NOMO-1 (cell line): Measurements from ENCODE around the gene PPEF2.

Source experiments
- DNase-seq, 2 experiments: peaks; one replicate each; lab custom pipeline; 2025; ENCODE audit not compliant: unreplicated experiment in 2 of 2; lab: John Stamatoyannopoulos, UW

PPEF2 gene

GRCh38 chr4:75895744-75896314 lies 6.4 kb downstream of the PPEF2 start:
- peak; percentile 3 to 37 for DNase-seq

GRCh38 chr4:75892508-75892907 lies 9.7 kb downstream of the PPEF2 start:
- DNase-seq: no peak

- no peak for DNase-seq
Measured at GRCh38 chr4:75891611-75892010, 10.6 kb downstream of the PPEF2 start.

DNA sequence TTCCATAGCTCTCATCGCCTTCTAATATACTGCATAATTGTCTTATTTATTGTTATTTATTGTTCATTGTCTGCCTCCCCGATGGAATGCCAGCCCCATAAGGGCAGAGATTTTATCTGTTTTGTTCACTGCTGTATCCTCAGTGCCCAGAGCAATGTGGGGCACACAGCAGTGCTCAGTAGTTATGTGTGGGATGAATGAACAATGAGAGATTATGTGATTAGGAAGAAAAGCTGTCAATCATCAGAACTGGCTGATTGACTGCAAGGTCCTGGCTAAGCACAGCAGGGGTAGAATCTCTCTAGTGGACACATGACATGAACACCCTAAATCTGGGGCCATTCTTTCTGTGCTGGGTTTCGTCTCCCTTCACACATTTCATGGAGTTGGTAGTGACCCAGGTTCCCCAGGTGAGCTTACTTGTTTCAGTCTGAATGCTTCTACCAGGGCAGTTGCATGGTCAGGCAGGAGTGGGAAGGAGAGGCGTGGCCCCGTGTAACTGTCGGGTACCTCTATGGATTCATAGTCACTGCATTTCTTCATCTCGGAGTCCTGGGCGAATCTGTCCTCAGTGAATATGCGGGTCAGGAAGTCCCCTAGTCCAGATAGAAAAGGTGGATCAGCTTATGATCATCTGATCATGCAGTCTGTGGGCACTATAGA lies 12.6 kb downstream of the PPEF2 start:
- DNase-seq: no peak

- no peak for DNase-seq
Measured at GRCh38 chr4:75886104-75886503, 16.1 kb downstream of the PPEF2 start.

GRCh38 chr4:75881476-75881875 lies 20.8 kb downstream of the PPEF2 start:
- DNase-seq: no peak

DNA sequence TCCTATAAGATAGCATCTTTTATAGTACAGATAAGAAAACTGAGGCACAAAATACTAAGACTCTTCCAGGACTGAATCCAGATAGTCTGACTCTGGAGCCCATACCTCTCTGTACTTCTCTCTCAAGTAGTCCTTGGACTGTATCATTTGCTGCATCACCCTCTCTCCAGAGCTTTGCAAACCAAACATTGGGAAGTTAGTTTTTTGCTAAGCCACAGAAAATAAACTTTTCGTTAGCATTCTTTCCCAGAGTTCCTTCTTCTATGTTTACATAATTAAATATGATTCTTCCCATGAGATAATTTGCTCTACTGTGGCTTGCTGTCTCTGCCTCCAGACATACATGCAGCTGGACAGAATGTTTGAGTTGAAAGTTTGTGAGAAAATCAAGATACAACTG lies 22.0 kb downstream of the PPEF2 start:
- no peak for DNase-seq

- no peak for DNase-seq
Measured at GRCh38 chr4:75878246-75878756, 24.0 kb downstream of the PPEF2 start.

- DNase-seq: no peak
Measured at GRCh38 chr4:75876218-75876617, 26.0 kb downstream of the PPEF2 start.

DNA sequence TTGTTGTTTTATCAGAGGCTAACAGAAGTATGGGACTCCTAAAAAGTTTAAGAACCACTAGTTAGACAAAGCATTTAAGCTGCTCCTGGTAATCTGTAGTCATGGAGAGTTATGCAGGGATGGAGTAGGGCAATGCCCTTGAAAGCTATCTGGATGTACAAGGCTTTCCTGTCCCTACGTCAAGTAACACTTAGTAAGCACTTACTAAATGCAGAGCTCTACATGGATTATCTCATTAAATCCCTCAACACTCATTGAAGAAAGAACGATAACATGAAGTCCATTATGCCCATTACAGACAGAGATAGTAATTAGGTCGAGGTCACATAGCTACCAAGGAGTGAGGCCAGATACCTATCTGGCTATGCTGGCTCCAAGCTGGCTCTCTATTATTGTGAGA lies 33.2 kb downstream of the PPEF2 start:
- no peak for DNase-seq

- DNase-seq: no peak
Measured at GRCh38 chr4:75867130-75867529, 35.1 kb downstream of the PPEF2 start.

- no peak for DNase-seq
Measured at GRCh38 chr4:75860606-75861005, 41.6 kb downstream of the PPEF2 start.

GRCh38 chr4:75858721-75859120 lies 43.5 kb downstream of the PPEF2 start:
- no peak for DNase-seq

DNA sequence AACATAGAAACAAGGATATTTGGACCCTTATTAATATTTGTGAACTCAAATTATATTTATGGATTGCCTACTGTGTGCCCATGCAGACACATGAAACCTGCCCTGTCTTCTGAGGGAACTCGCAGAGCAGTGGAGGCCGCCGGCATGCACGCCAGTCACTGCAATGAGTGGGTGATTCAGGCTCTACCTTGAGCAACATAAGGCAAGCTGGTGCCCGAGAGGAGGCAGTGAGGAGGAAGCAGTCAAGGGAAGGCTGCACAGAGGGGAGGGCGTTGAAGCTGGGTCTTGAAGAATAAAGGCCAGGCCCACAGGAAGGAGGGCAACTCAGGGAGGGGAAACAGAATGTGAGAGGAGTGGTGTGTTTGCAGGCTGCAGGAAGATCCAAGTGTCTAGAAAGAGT lies 52.8 kb downstream of the PPEF2 start:
- peak; percentile 67 to 81 for DNase-seq

- DNase-seq: no peak
Measured at GRCh38 chr4:75848891-75849290, 53.4 kb downstream of the PPEF2 start.

- DNase-seq: peak; percentile 70 to 72
Measured at GRCh38 chr4:75848171-75848760, 54.0 kb downstream of the PPEF2 start.

DNA sequence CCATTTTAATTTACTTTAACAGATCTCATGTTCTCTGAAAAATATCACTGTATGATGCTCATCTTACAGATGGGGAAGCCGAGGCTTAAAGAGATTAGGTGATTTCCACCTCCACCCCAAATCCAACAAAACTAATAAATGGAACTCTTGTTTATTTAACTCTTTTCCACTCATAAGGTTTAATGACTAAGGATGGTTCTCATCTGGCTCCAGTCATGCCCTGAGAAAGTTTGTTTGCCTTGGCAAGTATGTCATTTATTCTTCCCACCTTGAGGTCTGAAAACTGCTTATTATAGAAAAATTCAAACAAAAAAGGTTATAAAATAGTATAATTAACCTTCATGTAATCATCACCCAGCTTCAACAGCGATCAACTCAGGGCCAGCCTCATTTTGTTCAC lies 56.3 kb downstream of the PPEF2 start:
- no peak for DNase-seq

GRCh38 chr4:75844151-75844662 lies 58.0 kb downstream of the PPEF2 start:
- no peak for DNase-seq

DNA sequence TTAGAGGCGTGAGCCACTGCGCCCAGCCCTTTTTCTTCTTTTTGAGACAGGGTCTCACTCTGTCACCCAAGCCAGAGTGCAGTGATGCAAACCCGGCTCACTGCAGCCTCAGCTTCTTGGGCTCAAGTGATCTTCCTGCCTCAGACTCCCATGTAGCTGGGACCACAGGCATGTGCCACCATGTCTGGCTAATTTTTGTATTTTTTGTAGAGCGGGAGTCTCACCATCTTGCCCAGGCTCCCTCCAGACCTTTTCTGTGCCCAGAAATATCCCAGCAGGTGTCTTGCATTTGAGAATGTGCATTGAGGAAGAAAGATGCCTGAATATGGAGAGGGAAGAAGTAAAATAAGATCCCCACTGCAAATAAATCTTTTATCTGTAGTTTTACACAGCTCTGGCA lies 58.7 kb downstream of the PPEF2 start:
- DNase-seq: no peak

DNA sequence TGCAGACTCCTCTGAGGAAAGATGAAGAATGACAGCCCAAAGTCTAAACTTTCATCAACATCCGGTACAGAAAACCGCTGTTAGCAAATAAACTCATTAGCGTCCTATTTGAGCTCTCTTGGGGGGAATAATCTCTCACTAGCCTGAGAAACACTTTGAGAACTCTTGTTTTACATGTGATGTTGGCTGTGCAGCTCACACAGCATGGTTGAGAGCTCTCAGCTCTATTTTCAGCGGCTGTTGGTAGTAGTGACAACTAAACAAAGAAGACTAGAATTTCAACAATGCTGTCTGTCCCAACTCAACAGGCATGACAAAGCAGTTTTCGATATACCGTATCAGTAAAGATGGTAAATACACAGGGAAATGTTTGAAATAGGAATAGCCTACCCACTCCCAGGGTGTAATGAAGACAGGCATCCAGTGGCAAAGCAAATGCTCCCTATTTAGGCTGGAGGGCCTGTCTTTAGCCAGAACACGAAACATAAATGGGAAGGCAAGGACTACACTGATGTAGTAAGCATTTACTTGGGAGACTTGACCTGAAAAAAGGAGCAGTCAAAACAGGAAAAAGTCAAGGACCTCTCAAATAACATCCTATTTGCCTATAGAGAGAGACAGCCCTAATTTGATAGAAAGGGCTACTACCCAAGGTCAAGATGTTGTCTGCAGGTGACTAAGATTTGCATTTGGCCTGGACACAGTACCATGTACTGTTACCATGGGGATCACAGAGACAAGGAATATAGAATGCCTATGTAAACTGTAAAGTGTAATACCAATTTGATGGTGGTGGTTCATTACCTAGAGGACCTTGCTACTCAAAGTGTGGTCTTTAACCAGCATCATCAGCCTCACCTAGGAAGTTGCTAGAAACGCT lies 60.4 kb downstream of the PPEF2 start:
- peak in 1 of 2 experiments; percentile 28 for DNase-seq

GRCh38 chr4:75834772-75835154 lies 67.5 kb downstream of the PPEF2 start:
- DNase-seq: no peak
